Endothelial cell of umbilical vein (primary cell): Measurements from ENCODE around the gene ZBTB44. TPM values are rescaled to one million over a fixed set of nuclear protein-coding genes. Genes with fewer than 3 reads are reported as not detected.

ENCODE experiments used
- BruUV-seq: library from RNA; stranded (reverse); fragments of 400-500 nt; replicated peaks from 2 replicates; lab custom pipeline; 2021; lab: Mats Ljungman, UMichigan
- CTCF ChIA-PET: fragments of 300-600, 350-600 bp; sonication (Branson Sonifier 250); formaldehyde crosslinking; loops from one replicate; lab custom pipeline; 2021; ENCODE audit warnings: antibody characterized with exemption, inconsistent platforms; lab: Charles Lee
- POLR2A ChIA-PET: fragments of 300-600, 350-600 bp; sonication (Branson Sonifier 250); formaldehyde crosslinking; loops from one replicate; lab custom pipeline; 2021; ENCODE audit warnings: antibody characterized with exemption, inconsistent platforms; lab: Charles Lee
- DNase-seq: peaks from one replicate; pipeline ENCODE4 v3.0.0-alpha.2; 2011; ENCODE audit warnings: low read depth, low spot score
- FAIRE-seq: peaks from 2 replicates; lab custom pipeline; 2011; peaks lifted over from hg19 to GRCh38; lab: Jason Lieb, UNC
- H2AFZ ChIP-seq: 2 replicates; pipeline ENCODE4 v1.6.0; 2012; ENCODE audit warnings: low read depth, low read length, control low read depth, inconsistent platforms
- H3K27ac ChIP-seq: 2 replicates; pipeline ENCODE4 v1.5.1; 2011; ENCODE audit warnings: low read depth, mild to moderate bottlenecking, control low read depth, low read length, moderate library complexity; ENCODE audit not compliant: insufficient read depth
- H3K27me3 ChIP-seq, 2 experiments: 2 replicates each; pipeline versions ENCODE4 v1.6.0 to v1.6.1; 2011; ENCODE audit warnings: low read length in 2 of 2, mixed read lengths in 1 of 2; ENCODE audit not compliant: control insufficient read depth in 2 of 2, insufficient read depth in 2 of 2
- H3K36me3 ChIP-seq, 2 experiments: 2 replicates in 1 of 2; 3 replicates in 1 of 2; pipeline ENCODE4 v1.5.1; 2011; ENCODE audit warnings: low read length in 2 of 2, mild to moderate bottlenecking in 1 of 2, moderate library complexity in 1 of 2; ENCODE audit not compliant: control insufficient read depth in 2 of 2, insufficient read depth in 2 of 2; ENCODE audit errors: extremely low read depth in 1 of 2
- H3K4me1 ChIP-seq: 3 replicates; pipeline ENCODE4 v1.5.1; 2011; ENCODE audit warnings: mild to moderate bottlenecking, low read length; ENCODE audit not compliant: control insufficient read depth, insufficient read depth; ENCODE audit errors: extremely low read depth
- H3K4me2 ChIP-seq: 2 replicates; pipeline ENCODE4 v1.6.1; 2011; ENCODE audit warnings: low read length, control low read depth, mixed read lengths; ENCODE audit not compliant: insufficient read depth
- H3K4me3 ChIP-seq, 3 experiments: fragments of 200-600 bp in 1 of 3; sonication (generic), shearing (Covaris generic) in 1 of 3; replicated peaks in 1 of 3; 2 replicates each; pipeline ENCODE4 v1.5.1; 2011 to 2016; ENCODE audit warnings: control low read depth in 3 of 3, low read length in 3 of 3, mild to moderate bottlenecking in 2 of 3, inconsistent platforms in 1 of 3, low read depth in 1 of 3, moderate library complexity in 1 of 3; ENCODE audit not compliant: insufficient read depth in 1 of 3
- H3K79me2 ChIP-seq: 2 replicates; pipeline ENCODE4 v1.6.0; 2012; ENCODE audit warnings: low read length, inconsistent platforms; ENCODE audit not compliant: control insufficient read depth, insufficient read depth
- H3K9ac ChIP-seq: replicated peaks from 2 replicates; pipeline ENCODE3; 2011; ENCODE audit warnings: low read length, control low read depth; ENCODE audit not compliant: insufficient read depth; ENCODE audit errors: extremely low read depth
- H3K9me1 ChIP-seq: replicated peaks from 3 replicates; pipeline ENCODE4 v1.6.0; 2011; ENCODE audit warnings: mild to moderate bottlenecking, low read length; ENCODE audit not compliant: control insufficient read depth, insufficient read depth; ENCODE audit errors: extremely low read depth
- H3K9me3 ChIP-seq: replicated peaks from 2 replicates; pipeline ENCODE4 v1.5.1; 2012; ENCODE audit warnings: low read length, inconsistent platforms; ENCODE audit not compliant: control insufficient read depth, insufficient read depth
- H4K20me1 ChIP-seq: replicated peaks from 2 replicates; pipeline ENCODE3; 2011; ENCODE audit warnings: mild to moderate bottlenecking, low read length; ENCODE audit not compliant: control insufficient read depth, insufficient read depth; ENCODE audit errors: extremely low read depth
- EZH2 ChIP-seq: IDR thresholded peaks from 2 replicates; pipeline ENCODE4 v1.6.1; 2012; ENCODE audit warnings: borderline replicate concordance, low read depth, mild to moderate bottlenecking, moderate library complexity, low read length, inconsistent platforms; ENCODE audit not compliant: severe bottlenecking
- FOS ChIP-seq: IDR thresholded peaks from 2 replicates; pipeline ENCODE4 v1.6.1; 2011; ENCODE audit warnings: mild to moderate bottlenecking, low read length, moderate library complexity, borderline replicate concordance; ENCODE audit not compliant: insufficient read depth
- GATA2 ChIP-seq: IDR thresholded peaks from 2 replicates; pipeline ENCODE4 v1.7.0; 2011; ENCODE audit warnings: low read depth, mild to moderate bottlenecking, moderate library complexity, mixed read lengths, low read length; ENCODE audit not compliant: insufficient read length, insufficient read depth
- JUN ChIP-seq: IDR thresholded peaks from 2 replicates; pipeline ENCODE4 v1.6.1; 2011; ENCODE audit warnings: borderline replicate concordance, low read depth; ENCODE audit not compliant: insufficient read length, insufficient read depth
- MYC ChIP-seq: IDR thresholded peaks from one replicate; pipeline ENCODE4 v1.6.1; 2011; ENCODE audit warnings: mild to moderate bottlenecking, low read depth, low read length
- POLR2A ChIP-seq: IDR thresholded peaks from 2 replicates; pipeline ENCODE4 v1.6.1; 2012; ENCODE audit warnings: low read depth, mild to moderate bottlenecking, control low read depth, low read length
- POLR2AphosphoS5 ChIP-seq: IDR thresholded peaks from 2 replicates; pipeline ENCODE4 v1.6.1; 2012; ENCODE audit warnings: low read depth, mild to moderate bottlenecking, control low read depth, low read length, moderate library complexity; ENCODE audit not compliant: insufficient read depth
- dilution Hi-C: fragments of 300-500 bp; cut with MboI; formaldehyde crosslinking; loops from one replicate; pipeline ENCODE4 v1.15.0; 2019; ENCODE audit warnings: low sequenced_read_pairs; ENCODE audit not compliant: extremely low pct_ligation_motif_present
- intact Hi-C: fragments of 100-400 bp; cut with micrococcal nuclease; formaldehyde crosslinking; loops from one replicate; pipeline ENCODE4 v1.10.0; 2022
- polyA plus RNA-seq, 4 experiments: library from polyadenylated mRNA; depleted of rRNA in 3 of 4; stranded (reverse) in 3 of 4; unstranded in 1 of 4; fragments of >200 nt; gene quantifications; 2 replicates each; pipeline versions ENCODE4 v1.2.1 to v1.2.3, GENCODE V29; 2011 to 2012; ENCODE audit warnings: missing spikeins in 1 of 4
- total RNA-seq: library from RNA; stranded (reverse); gene quantifications from 2 replicates; pipeline ENCODE4 v1.2.3, GENCODE V29; 2021
- TF ChIP-seq, protein P1 (sequence below), 2 donors: IDR thresholded peaks; 1 replicate in 1 of 2; 2 replicates in 1 of 2; pipeline ENCODE4 v1.5.1; 2011; ENCODE audit warnings: low read length in 2 of 2, mild to moderate bottlenecking in 2 of 2, moderate library complexity in 2 of 2, control low read depth in 1 of 2, inconsistent platforms in 1 of 2, low read depth in 1 of 2; ENCODE audit not compliant: insufficient read depth in 1 of 2; ENCODE audit errors: extremely low read depth in 1 of 2
- TF ChIP-seq, protein P2 (sequence below): IDR thresholded peaks from 2 replicates; pipeline ENCODE4 v1.6.1; 2011; ENCODE audit not compliant: insufficient read depth, insufficient read length

Gene ZBTB44
- total and polyA plus RNA-seq, 2 donors (not counting 3 experiments of a cell fraction or from before 2014, with no cell fraction given) = 8.7 to 24.4 TPM

DNA sequence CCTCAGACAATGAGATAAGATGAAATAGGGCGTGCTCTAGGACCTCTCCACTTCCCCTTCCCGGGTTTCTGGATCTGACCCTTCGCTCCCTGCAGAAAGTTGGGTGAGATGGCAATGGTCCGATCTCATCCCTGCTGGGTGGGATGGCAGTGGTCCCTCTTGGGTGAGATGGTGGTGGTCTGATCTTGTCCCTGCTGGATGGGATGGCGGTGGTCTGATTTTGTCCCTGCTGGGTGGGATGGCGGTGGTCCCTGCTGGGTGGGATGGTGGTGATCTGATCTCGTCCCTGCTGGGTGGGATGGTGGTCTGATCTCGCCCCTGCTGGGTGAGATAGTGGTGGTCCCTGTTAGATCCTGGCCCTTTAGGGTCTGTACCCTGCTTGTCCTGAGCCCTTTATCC is 133.8 kb downstream of the ZBTB44 start:
- Histone ChIP-seq H3K79me2 (no peaks in the 10 kb centered on the region), H3K36me3 (no peaks in the 10 kb centered on the region), H3K9me3 (no peaks in the 10 kb centered on the region), H3K4me2 (no peak overlapping the region), H3K9ac (no peak overlapping the region), H3K9me1 (no peaks in the 10 kb centered on the region), H3K27me3 (no peaks in the 10 kb centered on the region), H4K20me1 (no peaks in the 10 kb centered on the region), H3K4me3 (no peak overlapping the region), H3K27ac (no peak overlapping the region), H2AFZ (no peak overlapping the region), H3K4me1 (no peaks in the 10 kb centered on the region)
- dilution Hi-C loops (no loop called here), intact Hi-C loops (no loop called here)
- no TSS peak for BruUV-seq
- no peak for FAIRE-seq
- POLR2A ChIA-PET = no interaction called here
- TF ChIP-seq JUN (no peak), GATA2 (no peak), FOS (no peak), POLR2A (no peak), POLR2AphosphoS5 (no peak), EZH2 (no peak), MYC (no peak)
- TF ChIP-seq, protein P1, sequence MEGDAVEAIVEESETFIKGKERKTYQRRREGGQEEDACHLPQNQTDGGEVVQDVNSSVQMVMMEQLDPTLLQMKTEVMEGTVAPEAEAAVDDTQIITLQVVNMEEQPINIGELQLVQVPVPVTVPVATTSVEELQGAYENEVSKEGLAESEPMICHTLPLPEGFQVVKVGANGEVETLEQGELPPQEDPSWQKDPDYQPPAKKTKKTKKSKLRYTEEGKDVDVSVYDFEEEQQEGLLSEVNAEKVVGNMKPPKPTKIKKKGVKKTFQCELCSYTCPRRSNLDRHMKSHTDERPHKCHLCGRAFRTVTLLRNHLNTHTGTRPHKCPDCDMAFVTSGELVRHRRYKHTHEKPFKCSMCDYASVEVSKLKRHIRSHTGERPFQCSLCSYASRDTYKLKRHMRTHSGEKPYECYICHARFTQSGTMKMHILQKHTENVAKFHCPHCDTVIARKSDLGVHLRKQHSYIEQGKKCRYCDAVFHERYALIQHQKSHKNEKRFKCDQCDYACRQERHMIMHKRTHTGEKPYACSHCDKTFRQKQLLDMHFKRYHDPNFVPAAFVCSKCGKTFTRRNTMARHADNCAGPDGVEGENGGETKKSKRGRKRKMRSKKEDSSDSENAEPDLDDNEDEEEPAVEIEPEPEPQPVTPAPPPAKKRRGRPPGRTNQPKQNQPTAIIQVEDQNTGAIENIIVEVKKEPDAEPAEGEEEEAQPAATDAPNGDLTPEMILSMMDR (IDR thresholded peaks at IDR 0.05; ENCODE audit: extremely low read depth in 1 of 2, insufficient read depth in 1 of 2, low read depth in 1 of 2, low read length in 2 of 2) = no peak
- TF ChIP-seq, protein P2, sequence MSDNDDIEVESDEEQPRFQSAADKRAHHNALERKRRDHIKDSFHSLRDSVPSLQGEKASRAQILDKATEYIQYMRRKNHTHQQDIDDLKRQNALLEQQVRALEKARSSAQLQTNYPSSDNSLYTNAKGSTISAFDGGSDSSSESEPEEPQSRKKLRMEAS = no peak
- CTCF ChIA-PET = interaction anchor here (1.5 kb wide), 1 partner anchor 32 kb away, joined by 3 read pairs; no protein-coding TSS in a partner anchor
- DNase-seq = no peak
